Thoracic aorta (tissue), 2 donors: ENCODE results near the gene LRP10. TPM values are rescaled to one million over a fixed set of nuclear protein-coding genes. Genes with fewer than 3 reads are reported as not detected.
"Not testable (repeated sequence)": the region's sequence is repeated elsewhere in the genome, so short reads cannot be mapped to it uniquely, and the experiment has no call there.

Experiments
- ATAC-seq: fragments of 150-250 bp; one replicate; pipeline ENCODE4 v1.8.0; 2017; ENCODE audit warnings: low read depth; ENCODE audit not compliant: insufficient number of reproducible peaks, low FRiP score
- DNase-seq: peaks from one replicate; pipeline ENCODE4 v3.0.0-alpha.2; 2020; ENCODE audit warnings: low spot score
- H3K27ac ChIP-seq, 2 donors: fragments of 200-600 bp; sonication (generic); 1 replicate in 1 of 2; 2 replicates in 1 of 2; pipeline ENCODE4 v1.5.1; 2016; ENCODE audit warnings: mild to moderate bottlenecking in 2 of 2, moderate library complexity in 2 of 2
- H3K27me3 ChIP-seq: fragments of 200-600 bp; sonication (generic); replicated peaks from 2 replicates; pipeline ENCODE4 v1.6.0; 2016; ENCODE audit warnings: mild to moderate bottlenecking; ENCODE audit not compliant: insufficient read depth
- H3K36me3 ChIP-seq: fragments of 200-600 bp; sonication (generic); one replicate; pipeline ENCODE4 v1.5.1; 2016
- H3K4me1 ChIP-seq, 2 donors: fragments of 200-600 bp; sonication (generic); 1 replicate in 1 of 2; 2 replicates in 1 of 2; pipeline versions ENCODE4 v1.5.1 to v1.6.0; 2016; ENCODE audit warnings: low read depth in 2 of 2, mild to moderate bottlenecking in 1 of 2; ENCODE audit not compliant: control insufficient read depth in 1 of 2
- H3K4me3 ChIP-seq: fragments of 200-600 bp; sonication (generic); 2 replicates; pipeline ENCODE4 v1.5.1; 2016; ENCODE audit warnings: mild to moderate bottlenecking
- H3K9me3 ChIP-seq: fragments of 200-600 bp; sonication (generic); 2 replicates; pipeline ENCODE4 v1.5.1; 2016
- total RNA-seq, 2 donors: library from RNA; depleted of rRNA; stranded (reverse); fragments of >200 nt; gene quantifications; one replicate each; pipeline versions ENCODE4 v1.1.0 to v1.2.3, GENCODE V29; 2016
- TF ChIP-seq, protein P1 (sequence below): fragments of 200-600 bp; sonication (generic); IDR thresholded peaks from one replicate; pipeline ENCODE4 v1.5.1; 2019; ENCODE audit warnings: antibody characterized with exemption

Gene LRP10
- total RNA-seq, 2 donors from 2014 or later, result 158 to 209 TPM

DNA sequence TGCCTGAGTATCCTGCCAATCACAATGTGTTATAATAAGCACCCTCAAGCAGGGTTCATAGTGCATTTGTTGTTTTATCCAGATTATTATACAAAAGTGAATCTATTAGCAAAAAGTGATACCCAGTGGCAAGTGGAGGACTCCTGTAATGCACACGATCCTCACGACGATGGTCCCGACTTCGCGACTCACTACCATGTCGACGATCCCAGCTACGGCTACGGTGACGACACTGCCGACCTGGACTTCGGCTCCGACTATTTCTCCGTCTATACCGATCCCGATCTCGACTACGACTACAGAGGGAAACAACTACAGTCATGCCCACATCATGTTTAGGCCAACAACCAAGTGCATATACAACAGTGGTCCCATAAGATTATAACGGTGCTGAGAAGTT lies 34.5 kb downstream of the LRP10 start:
- H3K27ac ChIP-seq, result no peak overlapping the region
- no peaks in the 10 kb centered on the region for H3K4me1 ChIP-seq
- TF ChIP-seq, protein P1, sequence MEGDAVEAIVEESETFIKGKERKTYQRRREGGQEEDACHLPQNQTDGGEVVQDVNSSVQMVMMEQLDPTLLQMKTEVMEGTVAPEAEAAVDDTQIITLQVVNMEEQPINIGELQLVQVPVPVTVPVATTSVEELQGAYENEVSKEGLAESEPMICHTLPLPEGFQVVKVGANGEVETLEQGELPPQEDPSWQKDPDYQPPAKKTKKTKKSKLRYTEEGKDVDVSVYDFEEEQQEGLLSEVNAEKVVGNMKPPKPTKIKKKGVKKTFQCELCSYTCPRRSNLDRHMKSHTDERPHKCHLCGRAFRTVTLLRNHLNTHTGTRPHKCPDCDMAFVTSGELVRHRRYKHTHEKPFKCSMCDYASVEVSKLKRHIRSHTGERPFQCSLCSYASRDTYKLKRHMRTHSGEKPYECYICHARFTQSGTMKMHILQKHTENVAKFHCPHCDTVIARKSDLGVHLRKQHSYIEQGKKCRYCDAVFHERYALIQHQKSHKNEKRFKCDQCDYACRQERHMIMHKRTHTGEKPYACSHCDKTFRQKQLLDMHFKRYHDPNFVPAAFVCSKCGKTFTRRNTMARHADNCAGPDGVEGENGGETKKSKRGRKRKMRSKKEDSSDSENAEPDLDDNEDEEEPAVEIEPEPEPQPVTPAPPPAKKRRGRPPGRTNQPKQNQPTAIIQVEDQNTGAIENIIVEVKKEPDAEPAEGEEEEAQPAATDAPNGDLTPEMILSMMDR, result no peak
- H3K4me3 ChIP-seq, result no peak overlapping the region
- H3K27me3 ChIP-seq, result no peaks in the 10 kb centered on the region
- no peaks in the 10 kb centered on the region for H3K9me3 ChIP-seq
- peaks cover 82% of the 10 kb centered on the region for H3K36me3 ChIP-seq
- ATAC-seq (no peak), DNase-seq (no peak)

DNA sequence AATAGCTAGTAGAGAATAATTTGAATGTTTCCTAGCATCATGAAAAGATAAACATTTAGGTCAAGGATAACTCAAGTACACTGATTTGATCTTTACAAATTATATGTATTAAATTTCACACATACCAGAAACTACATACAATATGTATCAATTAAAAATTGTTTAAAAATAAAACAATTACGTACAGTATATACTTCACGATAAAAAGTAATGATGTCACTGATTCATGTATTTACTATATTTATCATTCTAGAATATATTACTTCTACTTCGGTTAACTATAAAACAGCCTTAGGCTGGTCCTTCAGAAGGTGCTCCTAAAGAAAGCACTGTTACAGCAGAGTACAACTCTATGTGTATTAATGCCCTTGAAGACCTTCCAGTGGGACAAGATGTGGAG lies 35.9 kb downstream of the LRP10 start:
- no peaks in the 10 kb centered on the region for H3K9me3 ChIP-seq
- TF ChIP-seq, protein P1, result no peak
- no peaks in the 10 kb centered on the region for H3K27me3 ChIP-seq
- no peak overlapping the region for H3K27ac ChIP-seq
- H3K4me3 ChIP-seq, result no peak overlapping the region
- no peaks in the 10 kb centered on the region for H3K4me1 ChIP-seq
- ATAC-seq (no peak), DNase-seq (no peak)
- H3K36me3 ChIP-seq, result peaks cover 73% of the 10 kb centered on the region

GRCh38 chr14:22908601-22909000 lies 37.1 kb downstream of the LRP10 start:
- H3K27me3 ChIP-seq, result no peaks in the 10 kb centered on the region
- DNase-seq, result no peak
- TF ChIP-seq, protein P1, result no peak
- H3K9me3 ChIP-seq, result no peaks in the 10 kb centered on the region
- no peaks in the 10 kb centered on the region for H3K4me1 ChIP-seq
- H3K4me3 ChIP-seq, result no peak overlapping the region
- H3K36me3 ChIP-seq, result peaks cover 61% of the 10 kb centered on the region
- H3K27ac ChIP-seq, result no peak overlapping the region
- ATAC-seq, result no peak

DNA sequence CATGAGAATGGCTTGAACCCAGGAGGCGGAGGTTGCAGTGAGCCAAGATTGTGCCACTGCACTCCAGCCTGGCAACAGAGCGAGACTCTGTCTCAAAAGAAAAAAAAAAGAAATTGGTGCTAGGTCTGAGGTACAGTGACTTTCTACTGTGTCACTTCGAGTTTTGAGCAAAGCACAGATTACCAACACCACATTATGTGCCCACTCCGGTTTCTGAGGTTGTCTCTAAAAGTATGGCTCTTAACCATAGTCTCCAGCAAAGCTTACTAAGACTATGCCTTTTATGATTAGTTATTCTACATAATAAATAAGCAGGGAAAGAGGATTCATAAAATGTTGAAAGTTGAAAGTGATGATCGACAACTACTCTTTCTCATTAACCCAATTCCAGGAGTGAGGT lies 39.4 kb downstream of the LRP10 start:
- H3K4me3 ChIP-seq, result no peak overlapping the region
- H3K27me3 ChIP-seq, result no peaks in the 10 kb centered on the region
- peaks cover 0 to 2% of the 10 kb centered on the region in 2 donors for H3K4me1 ChIP-seq
- no peak overlapping the region for H3K27ac ChIP-seq
- peaks cover 38% of the 10 kb centered on the region for H3K36me3 ChIP-seq
- no peak for ATAC-seq
- H3K9me3 ChIP-seq, result no peaks in the 10 kb centered on the region
- TF ChIP-seq, protein P1, result no peak
- no peak for DNase-seq

DNA sequence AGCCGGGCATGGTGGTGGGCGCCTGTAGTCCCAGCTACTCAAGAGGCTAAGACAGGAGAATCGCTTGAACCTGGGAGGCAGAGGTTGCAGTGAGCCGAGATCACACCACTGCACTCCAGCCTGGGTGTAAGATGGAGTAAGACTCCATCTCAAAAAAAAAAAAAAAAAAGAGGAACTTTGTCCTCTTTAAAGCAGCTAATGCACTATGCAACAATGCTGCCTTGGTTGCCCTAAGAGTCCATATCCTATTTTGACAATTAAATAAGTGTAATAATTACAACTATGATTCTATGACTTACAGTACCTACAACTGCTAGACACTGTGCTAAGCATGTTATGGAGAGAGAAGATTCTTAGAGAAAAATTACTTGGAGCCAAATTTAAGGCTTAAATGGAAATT lies 43.3 kb downstream of the LRP10 start:
- not testable (repeated sequence) for H3K36me3 ChIP-seq, H3K9me3 ChIP-seq, H3K4me3 ChIP-seq, H3K27ac ChIP-seq, DNase-seq, ATAC-seq, H3K27me3 ChIP-seq
- H3K4me1 ChIP-seq, result peaks cover 16 to 24% of the 10 kb centered on the region in 2 donors

GRCh38 chr14:22915886-22916521 lies 44.5 kb downstream of the LRP10 start:
- no peak overlapping the region for H3K27ac ChIP-seq
- peaks cover 16 to 24% of the 10 kb centered on the region in 2 donors for H3K4me1 ChIP-seq
- no peak for ATAC-seq
- no peak for DNase-seq
- H3K36me3 ChIP-seq, result peaks cover 13% of the 10 kb centered on the region
- no peak overlapping the region for H3K4me3 ChIP-seq
- H3K9me3 ChIP-seq, result no peaks in the 10 kb centered on the region
- TF ChIP-seq, protein P1, result no peak
- H3K27me3 ChIP-seq, result no peaks in the 10 kb centered on the region
